DOHH2 (cell line): ENCODE measurements around the gene APBA2.

ENCODE experiments used
- H3F3A ChIP-seq: fragments of 200-600 bp; sonication (generic), shearing (Covaris generic); 2 replicates; pipeline ENCODE4 v1.6.0; 2016; ENCODE audit warnings: antibody characterized with exemption, mild to moderate bottlenecking; ENCODE audit not compliant: control insufficient read depth, insufficient read depth
- H3K27ac ChIP-seq: fragments of 200-600 bp; sonication (generic); 2 replicates; pipeline ENCODE4 v1.5.1; 2014; ENCODE audit warnings: low read depth, mild to moderate bottlenecking, low read length, moderate library complexity
- H3K27me3 ChIP-seq: fragments of 200-600 bp; sonication (generic); 2 replicates; pipeline ENCODE4 v1.6.1; 2014; ENCODE audit warnings: mild to moderate bottlenecking, low read length, mixed read lengths; ENCODE audit not compliant: control insufficient read depth
- H3K36me3 ChIP-seq: fragments of 200-600 bp; sonication (generic); 2 replicates; pipeline ENCODE4 v1.6.1; 2014; ENCODE audit warnings: mild to moderate bottlenecking, low read length, moderate library complexity, mixed read lengths; ENCODE audit not compliant: control insufficient read depth
- H3K4me1 ChIP-seq: fragments of 200-600 bp; sonication (generic); 2 replicates; pipeline ENCODE4 v1.6.1; 2014; ENCODE audit warnings: mild to moderate bottlenecking, low read length, mixed read lengths; ENCODE audit not compliant: control insufficient read depth
- H3K4me2 ChIP-seq: fragments of 200-600 bp; sonication (generic); 2 replicates; pipeline ENCODE4 v1.6.0; 2014; ENCODE audit warnings: mild to moderate bottlenecking, low read length, moderate library complexity
- H3K4me3 ChIP-seq: fragments of 200-600 bp; sonication (generic); 2 replicates; pipeline ENCODE4 v1.5.1; 2014; ENCODE audit warnings: mild to moderate bottlenecking, low read length, mixed read lengths
- H3K79me2 ChIP-seq: fragments of 200-600 bp; sonication (generic); 2 replicates; pipeline ENCODE4 v1.6.1; 2014; ENCODE audit warnings: mild to moderate bottlenecking, low read length, mixed read lengths; ENCODE audit not compliant: control insufficient read depth
- H3K9me2 ChIP-seq: fragments of 200-600 bp; sonication (generic); replicated peaks from 2 replicates; pipeline ENCODE4 v1.6.1; 2014; ENCODE audit warnings: mild to moderate bottlenecking, low read length, mixed read lengths; ENCODE audit not compliant: control insufficient read depth
- H3K9me3 ChIP-seq: fragments of 200-600 bp; sonication (generic); 2 replicates; pipeline ENCODE4 v1.6.1; 2014; ENCODE audit warnings: antibody characterized with exemption, low read length, mixed read lengths; ENCODE audit not compliant: control insufficient read depth, insufficient read depth
- H4K20me1 ChIP-seq: fragments of 200-600 bp; sonication (generic); 2 replicates; pipeline ENCODE4 v1.6.0; 2014; ENCODE audit warnings: low read depth, mild to moderate bottlenecking, antibody characterized with exemption, low read length, moderate library complexity; ENCODE audit not compliant: control insufficient read depth, insufficient read depth
- EZH2phosphoT487 ChIP-seq: fragments of 200-600 bp; sonication (generic); IDR thresholded peaks from 2 replicates; pipeline ENCODE4 v1.6.1; 2017; ENCODE audit warnings: borderline replicate concordance, mild to moderate bottlenecking, antibody characterized with exemption, low read length, moderate library complexity, mixed read lengths
- TF ChIP-seq, protein P1 (sequence below): fragments of 200-600 bp; sonication (generic); IDR thresholded peaks from one replicate; pipeline ENCODE4 v1.5.1; 2014; ENCODE audit warnings: antibody characterized with exemption, mild to moderate bottlenecking, low read depth, low read length; ENCODE audit not compliant: poor library complexity, severe bottlenecking

The APBA2 gene

DNA sequence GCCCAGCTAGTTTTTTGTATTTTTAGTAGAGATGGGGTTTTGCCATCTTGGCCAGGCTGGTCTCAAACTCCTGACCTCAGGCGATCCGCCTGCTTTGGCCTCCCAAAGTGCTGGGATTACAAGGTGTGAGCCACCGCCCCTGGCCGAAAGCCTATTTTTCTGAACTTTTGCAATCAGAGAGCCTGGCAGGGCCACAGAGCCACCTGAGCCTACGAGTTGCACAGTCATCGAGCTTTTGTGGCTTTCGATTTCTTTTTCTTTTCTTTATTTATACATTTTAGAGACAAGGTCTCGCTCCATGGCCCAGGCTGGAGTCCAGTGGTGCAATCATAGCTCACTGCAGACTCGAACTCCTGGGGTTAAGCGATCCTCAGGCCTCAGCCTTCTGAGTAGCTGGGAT is 243.4 kb downstream of the APBA2 start:
- no peaks in the 10 kb centered on the region for H3K36me3 ChIP-seq
- TF ChIP-seq, protein P1, sequence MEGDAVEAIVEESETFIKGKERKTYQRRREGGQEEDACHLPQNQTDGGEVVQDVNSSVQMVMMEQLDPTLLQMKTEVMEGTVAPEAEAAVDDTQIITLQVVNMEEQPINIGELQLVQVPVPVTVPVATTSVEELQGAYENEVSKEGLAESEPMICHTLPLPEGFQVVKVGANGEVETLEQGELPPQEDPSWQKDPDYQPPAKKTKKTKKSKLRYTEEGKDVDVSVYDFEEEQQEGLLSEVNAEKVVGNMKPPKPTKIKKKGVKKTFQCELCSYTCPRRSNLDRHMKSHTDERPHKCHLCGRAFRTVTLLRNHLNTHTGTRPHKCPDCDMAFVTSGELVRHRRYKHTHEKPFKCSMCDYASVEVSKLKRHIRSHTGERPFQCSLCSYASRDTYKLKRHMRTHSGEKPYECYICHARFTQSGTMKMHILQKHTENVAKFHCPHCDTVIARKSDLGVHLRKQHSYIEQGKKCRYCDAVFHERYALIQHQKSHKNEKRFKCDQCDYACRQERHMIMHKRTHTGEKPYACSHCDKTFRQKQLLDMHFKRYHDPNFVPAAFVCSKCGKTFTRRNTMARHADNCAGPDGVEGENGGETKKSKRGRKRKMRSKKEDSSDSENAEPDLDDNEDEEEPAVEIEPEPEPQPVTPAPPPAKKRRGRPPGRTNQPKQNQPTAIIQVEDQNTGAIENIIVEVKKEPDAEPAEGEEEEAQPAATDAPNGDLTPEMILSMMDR, result no peak
- no peak for TF ChIP-seq EZH2phosphoT487
- H3K79me2 ChIP-seq, result no peaks in the 10 kb centered on the region
- no peaks in the 10 kb centered on the region for H3K9me2 ChIP-seq
- no peaks in the 10 kb centered on the region for H3K4me1 ChIP-seq
- H4K20me1 ChIP-seq, result no peaks in the 10 kb centered on the region
- H3F3A ChIP-seq, result no peaks in the 10 kb centered on the region
- no peak overlapping the region for H3K27ac ChIP-seq
- no peaks in the 10 kb centered on the region for H3K27me3 ChIP-seq
- no peak overlapping the region for H3K4me2 ChIP-seq
- H3K4me3 ChIP-seq, result no peak overlapping the region
- H3K9me3 ChIP-seq, result no peaks in the 10 kb centered on the region

DNA sequence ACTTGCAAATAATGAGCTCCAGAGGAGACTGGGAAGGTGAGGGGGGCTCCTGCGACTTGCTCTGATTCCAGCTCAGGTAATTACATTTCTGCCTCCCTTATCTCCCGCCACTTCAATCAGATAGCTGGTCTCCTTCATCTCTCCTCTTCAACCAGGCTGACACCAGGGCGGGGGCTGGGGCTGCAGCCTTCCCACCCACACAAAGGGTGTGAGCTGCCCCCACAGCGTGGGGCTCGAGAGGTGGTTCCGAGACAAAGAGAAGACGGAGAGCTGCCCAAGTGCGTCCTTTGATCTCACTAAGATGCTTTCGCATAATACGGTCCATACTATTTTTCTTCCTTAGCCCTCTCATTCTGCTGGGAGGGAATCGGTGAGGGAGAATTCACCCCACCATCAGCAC is 244.2 kb downstream of the APBA2 start:
- Histone ChIP-seq H3F3A (no peaks in the 10 kb centered on the region), H3K79me2 (no peaks in the 10 kb centered on the region), H3K9me3 (no peaks in the 10 kb centered on the region), H3K4me1 (no peaks in the 10 kb centered on the region), H3K27ac (no peak overlapping the region), H3K4me2 (no peak overlapping the region), H3K36me3 (no peaks in the 10 kb centered on the region), H4K20me1 (no peaks in the 10 kb centered on the region), H3K9me2 (no peaks in the 10 kb centered on the region), H3K4me3 (no peak overlapping the region), H3K27me3 (no peaks in the 10 kb centered on the region)
- TF ChIP-seq, protein P1, result no peak
- no peak for TF ChIP-seq EZH2phosphoT487

DNA sequence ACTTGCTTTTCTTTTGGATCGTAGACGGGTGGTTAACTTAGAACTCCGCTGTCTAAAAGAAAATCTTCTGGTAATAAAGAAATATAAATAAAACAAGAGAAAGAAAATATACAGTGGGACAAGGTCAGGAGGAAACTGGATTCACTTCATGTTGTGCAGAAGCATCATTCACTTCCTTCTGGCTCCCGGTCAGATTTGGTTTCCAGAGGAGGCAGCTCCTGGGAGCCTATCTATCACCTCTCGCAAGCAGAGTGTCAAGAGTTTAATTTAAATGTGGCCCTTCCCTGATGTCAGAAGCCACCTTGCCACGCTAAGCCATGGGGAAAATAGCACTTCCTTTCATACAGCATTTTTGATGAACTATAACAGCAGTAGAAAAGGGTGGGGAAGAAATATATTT is 244.7 kb downstream of the APBA2 start:
- no peaks in the 10 kb centered on the region for H3F3A ChIP-seq
- no peaks in the 10 kb centered on the region for H3K79me2 ChIP-seq
- no peaks in the 10 kb centered on the region for H4K20me1 ChIP-seq
- TF ChIP-seq EZH2phosphoT487, result no peak
- TF ChIP-seq, protein P1, result no peak
- no peak overlapping the region for H3K4me2 ChIP-seq
- no peaks in the 10 kb centered on the region for H3K9me2 ChIP-seq
- no peaks in the 10 kb centered on the region for H3K4me1 ChIP-seq
- no peaks in the 10 kb centered on the region for H3K27me3 ChIP-seq
- H3K9me3 ChIP-seq, result no peaks in the 10 kb centered on the region
- no peak overlapping the region for H3K4me3 ChIP-seq
- no peak overlapping the region for H3K27ac ChIP-seq
- no peaks in the 10 kb centered on the region for H3K36me3 ChIP-seq
